Measurements from ENCODE around the gene NBEAL1.
"Not testable (repeated sequence)": the region's sequence is repeated elsewhere in the genome, so short reads cannot be mapped to it uniquely, and the experiment has no call there.

Gene NBEAL1

GRCh38 chr2:203252818-203253217 lies 238.1 kb downstream of the NBEAL1 start:
- no peak overlapping the region for H3K9ac ChIP-seq (ENCODE audit: low read depth, low read length, poor library complexity, severe bottlenecking)
- H4K20me1 ChIP-seq (ENCODE audit: insufficient read depth, low read length, poor library complexity, severe bottlenecking), result no peaks in the 10 kb centered on the region
- peaks cover 36% of the 10 kb centered on the region; the same call in 1 of the 2 replicates for H3K36me3 ChIP-seq (ENCODE audit: insufficient read depth, low read length)
- no peaks in the 10 kb centered on the region for H3K9me3 ChIP-seq (ENCODE audit: insufficient read depth, low read depth, low read length)
- H3K4me1 ChIP-seq (ENCODE audit: insufficient read depth, low read length, poor library complexity, severe bottlenecking), result no peaks in the 10 kb centered on the region
- H3K4me2 ChIP-seq (ENCODE audit: low read depth, low read length, poor library complexity, severe bottlenecking), result no peak overlapping the region
- no peak overlapping the region for H2AFZ ChIP-seq (ENCODE audit: low read length)
- H3K27me3 ChIP-seq (ENCODE audit: insufficient read depth, low read length, poor library complexity, severe bottlenecking), result no peaks in the 10 kb centered on the region
- H3K4me3 ChIP-seq (ENCODE audit: low read length, poor library complexity, severe bottlenecking), result no peak overlapping the region
- H3F3A ChIP-seq (ENCODE audit: low read depth), result no peaks in the 10 kb centered on the region
- H3K79me2 ChIP-seq (ENCODE audit: insufficient read depth, low read length), result no peaks in the 10 kb centered on the region
- no peak for TF ChIP-seq EZH2phosphoT487 (IDR thresholded peaks at IDR 0.05; ENCODE audit: borderline replicate concordance)
- no peak for TF ChIP-seq CTCF (conservative IDR thresholded peaks at IDR 0.05; ENCODE audit: low read length)
- no peaks in the 10 kb centered on the region for H3K9me2 ChIP-seq (replicated peaks; ENCODE audit: low read depth, low read length)

GRCh38 chr2:203253422-203254095 lies 238.9 kb downstream of the NBEAL1 start:
- not testable (repeated sequence) for H4K20me1 ChIP-seq (ENCODE audit: insufficient read depth, low read length, poor library complexity, severe bottlenecking)
- peaks cover 38% of the 10 kb centered on the region; the same call in 1 of the 2 replicates for H3K36me3 ChIP-seq (ENCODE audit: insufficient read depth, low read length)

GRCh38 chr2:203261326-203262159 lies 246.9 kb downstream of the NBEAL1 start:
- H3K27me3 ChIP-seq (ENCODE audit: insufficient read depth, low read length, poor library complexity, severe bottlenecking), result no peaks in the 10 kb centered on the region
- 0 out of 2 replicates have a peak, but pooled peaks cover 4% of the 10 kb centered on the region for H3K79me2 ChIP-seq (ENCODE audit: insufficient read depth, low read length)
- no peaks in the 10 kb centered on the region for H3K4me1 ChIP-seq (ENCODE audit: insufficient read depth, low read length, poor library complexity, severe bottlenecking)
- no peaks in the 10 kb centered on the region for H3K9me3 ChIP-seq (ENCODE audit: insufficient read depth, low read depth, low read length)
- no peak overlapping the region for H3K4me2 ChIP-seq (ENCODE audit: low read depth, low read length, poor library complexity, severe bottlenecking)
- TF ChIP-seq EZH2phosphoT487 (IDR thresholded peaks at IDR 0.05; ENCODE audit: borderline replicate concordance) (no peak), CTCF (conservative IDR thresholded peaks at IDR 0.05; ENCODE audit: low read length) (no peak)
- H3F3A ChIP-seq (ENCODE audit: low read depth), result no peaks in the 10 kb centered on the region
- no peak overlapping the region for H2AFZ ChIP-seq (ENCODE audit: low read length)
- H3K9ac ChIP-seq (ENCODE audit: low read depth, low read length, poor library complexity, severe bottlenecking), result no peak overlapping the region
- H3K36me3 ChIP-seq (ENCODE audit: insufficient read depth, low read length), result peaks cover 22% of the 10 kb centered on the region; the same call in 1 of the 2 replicates
- no peak overlapping the region for H3K4me3 ChIP-seq (ENCODE audit: low read length, poor library complexity, severe bottlenecking)
- H4K20me1 ChIP-seq (ENCODE audit: insufficient read depth, low read length, poor library complexity, severe bottlenecking), result no peaks in the 10 kb centered on the region
- H3K9me2 ChIP-seq (replicated peaks; ENCODE audit: low read depth, low read length), result no peaks in the 10 kb centered on the region

More at GRCh38 chr2:203253422-203254095, 238.9 kb downstream of the NBEAL1 start:
- not testable (repeated sequence) for H3F3A ChIP-seq (ENCODE audit: low read depth); H3K9ac ChIP-seq (ENCODE audit: low read depth, low read length, poor library complexity, severe bottlenecking); H3K9me2 ChIP-seq (replicated peaks; ENCODE audit: low read depth, low read length); H2AFZ ChIP-seq (ENCODE audit: low read length); H3K79me2 ChIP-seq (ENCODE audit: insufficient read depth, low read length); H3K9me3 ChIP-seq (ENCODE audit: insufficient read depth, low read depth, low read length); H3K4me1 ChIP-seq (ENCODE audit: insufficient read depth, low read length, poor library complexity, severe bottlenecking); H3K4me2 ChIP-seq (ENCODE audit: low read depth, low read length, poor library complexity, severe bottlenecking); H3K27me3 ChIP-seq (ENCODE audit: insufficient read depth, low read length, poor library complexity, severe bottlenecking); H3K4me3 ChIP-seq (ENCODE audit: low read length, poor library complexity, severe bottlenecking)
